Activated CD8-positive, alpha-beta memory T cell treated with anti-CD3 and anti-CD28 coated beads, Interleukin-2, amount 50 U/mL, for 1 hour (primary cell): ENCODE measurements around the gene ANKRD18B.
"Not testable (repeated sequence)": the region's sequence is repeated elsewhere in the genome, so short reads cannot be mapped to it uniquely, and the experiment has no call there.

ENCODE experiments used
- DNase-seq: peaks from one replicate; pipeline ENCODE4 v3.0.0-alpha.2; 2020; ENCODE audit errors: extremely low read depth

ANKRD18B gene

GRCh38 chr9:33533958-33534357 is 9.9 kb downstream of the ANKRD18B start:
- DNase-seq: not testable (repeated sequence)

- DNase-seq: no peak
Measured at GRCh38 chr9:33535541-33535940, 11.5 kb downstream of the ANKRD18B start.

- not testable (repeated sequence) for DNase-seq
Measured at GRCh38 chr9:33543463-33543862, 19.4 kb downstream of the ANKRD18B start.

GRCh38 chr9:33545715-33546114 is 21.7 kb downstream of the ANKRD18B start:
- DNase-seq: not testable (repeated sequence)

- not testable (repeated sequence) for DNase-seq
Measured at GRCh38 chr9:33548816-33549215, 24.8 kb downstream of the ANKRD18B start.

GRCh38 chr9:33549418-33549817 is 25.4 kb downstream of the ANKRD18B start:
- DNase-seq: not testable (repeated sequence)

GRCh38 chr9:33551183-33551582 is 27.1 kb downstream of the ANKRD18B start:
- not testable (repeated sequence) for DNase-seq

GRCh38 chr9:33552315-33552725 is 28.3 kb downstream of the ANKRD18B start:
- not testable (repeated sequence) for DNase-seq

- not testable (repeated sequence) for DNase-seq
Measured at GRCh38 chr9:33560217-33560616, 36.2 kb downstream of the ANKRD18B start.

- DNase-seq: not testable (repeated sequence)
Measured at GRCh38 chr9:33562196-33562595, 38.1 kb downstream of the ANKRD18B start.

- not testable (repeated sequence) for DNase-seq
Measured at GRCh38 chr9:33567776-33568175, 43.7 kb downstream of the ANKRD18B start.

GRCh38 chr9:33577786-33578185 is 53.7 kb downstream of the ANKRD18B start:
- DNase-seq: not testable (repeated sequence)

GRCh38 chr9:33579996-33580395 is 55.9 kb downstream of the ANKRD18B start:
- not testable (repeated sequence) for DNase-seq

- DNase-seq: not testable (repeated sequence)
Measured at GRCh38 chr9:33582686-33583085, 58.6 kb downstream of the ANKRD18B start.

- not testable (repeated sequence) for DNase-seq
Measured at GRCh38 chr9:33586128-33586527, 62.1 kb downstream of the ANKRD18B start.

- not testable (repeated sequence) for DNase-seq
Measured at GRCh38 chr9:33587799-33588198, 63.7 kb downstream of the ANKRD18B start.

GRCh38 chr9:33588876-33589275 is 64.8 kb downstream of the ANKRD18B start:
- not testable (repeated sequence) for DNase-seq

- DNase-seq: not testable (repeated sequence)
Measured at GRCh38 chr9:33590857-33591256, 66.8 kb downstream of the ANKRD18B start.

- DNase-seq: not testable (repeated sequence)
Measured at GRCh38 chr9:33596974-33597373, 72.9 kb downstream of the ANKRD18B start.

GRCh38 chr9:33597386-33597785 is 73.3 kb downstream of the ANKRD18B start:
- not testable (repeated sequence) for DNase-seq

- DNase-seq: not testable (repeated sequence)
Measured at GRCh38 chr9:33598796-33599379, 74.8 kb downstream of the ANKRD18B start.

- not testable (repeated sequence) for DNase-seq
Measured at GRCh38 chr9:33600911-33601310, 76.9 kb downstream of the ANKRD18B start.

GRCh38 chr9:33604249-33604648 is 80.2 kb downstream of the ANKRD18B start:
- DNase-seq: not testable (repeated sequence)

- not testable (repeated sequence) for DNase-seq
Measured at GRCh38 chr9:33604936-33605335, 80.9 kb downstream of the ANKRD18B start.
